HEK293T (cell line): Measurements from ENCODE around the gene MOCS1.

Source experiments
- ARNT ChIP-seq: fragments of 450-650 bp; IDR thresholded peaks from 2 replicates; pipeline ENCODE4 v1.6.1; 2017; ENCODE audit warnings: mild to moderate bottlenecking
- BHLHE40 ChIP-seq: fragments of 450-650 bp; IDR thresholded peaks from 2 replicates; pipeline ENCODE4 v1.6.1; 2016; ENCODE audit warnings: mild to moderate bottlenecking, moderate library complexity, borderline replicate concordance
- CTBP1 ChIP-seq: fragments of 450-650 bp; IDR thresholded peaks from 2 replicates; pipeline ENCODE4 v1.6.1; 2016; ENCODE audit warnings: borderline replicate concordance
- FOXA1 ChIP-seq: fragments of 450-650 bp; IDR thresholded peaks from 2 replicates; pipeline ENCODE4 v1.6.1; 2016; ENCODE audit warnings: mild to moderate bottlenecking
- FOXK2 ChIP-seq: fragments of 450-650 bp; IDR thresholded peaks from 2 replicates; pipeline ENCODE4 v1.6.1; 2016; ENCODE audit warnings: mild to moderate bottlenecking
- FOXM1 ChIP-seq: fragments of 450-650 bp; IDR thresholded peaks from 2 replicates; pipeline ENCODE4 v1.6.1; 2017; ENCODE audit warnings: mild to moderate bottlenecking, borderline replicate concordance
- HDGF ChIP-seq: fragments of 450-650 bp; IDR thresholded peaks from 2 replicates; pipeline ENCODE4 v1.6.1; 2017; ENCODE audit warnings: antibody characterized with exemption, borderline replicate concordance
- L3MBTL2 ChIP-seq: fragments of 450-650 bp; conservative IDR thresholded peaks from 2 replicates; pipeline ENCODE4 v1.6.1; 2016; ENCODE audit warnings: mild to moderate bottlenecking
- NFRKB ChIP-seq: fragments of 450-650 bp; IDR thresholded peaks from 2 replicates; pipeline ENCODE4 v1.6.1; 2016; ENCODE audit warnings: mild to moderate bottlenecking, moderate library complexity
- SP1 ChIP-seq: fragments of 450-650 bp; IDR thresholded peaks from 2 replicates; pipeline ENCODE4 v1.6.1; 2017
- SUZ12 ChIP-seq: fragments of 450-650 bp; IDR thresholded peaks from 2 replicates; pipeline ENCODE4 v1.6.1; 2016; ENCODE audit warnings: mild to moderate bottlenecking
- TARDBP ChIP-seq: fragments of 450-650 bp; IDR thresholded peaks from 2 replicates; pipeline ENCODE4 v1.6.1; 2016
- ZNF384 ChIP-seq: fragments of 450-650 bp; IDR thresholded peaks from 2 replicates; pipeline ENCODE4 v1.6.1; 2016
- TF ChIP-seq, protein P1 (sequence below): fragments of 450-650 bp; IDR thresholded peaks from 2 replicates; pipeline ENCODE4 v1.6.1; 2016

DNA sequence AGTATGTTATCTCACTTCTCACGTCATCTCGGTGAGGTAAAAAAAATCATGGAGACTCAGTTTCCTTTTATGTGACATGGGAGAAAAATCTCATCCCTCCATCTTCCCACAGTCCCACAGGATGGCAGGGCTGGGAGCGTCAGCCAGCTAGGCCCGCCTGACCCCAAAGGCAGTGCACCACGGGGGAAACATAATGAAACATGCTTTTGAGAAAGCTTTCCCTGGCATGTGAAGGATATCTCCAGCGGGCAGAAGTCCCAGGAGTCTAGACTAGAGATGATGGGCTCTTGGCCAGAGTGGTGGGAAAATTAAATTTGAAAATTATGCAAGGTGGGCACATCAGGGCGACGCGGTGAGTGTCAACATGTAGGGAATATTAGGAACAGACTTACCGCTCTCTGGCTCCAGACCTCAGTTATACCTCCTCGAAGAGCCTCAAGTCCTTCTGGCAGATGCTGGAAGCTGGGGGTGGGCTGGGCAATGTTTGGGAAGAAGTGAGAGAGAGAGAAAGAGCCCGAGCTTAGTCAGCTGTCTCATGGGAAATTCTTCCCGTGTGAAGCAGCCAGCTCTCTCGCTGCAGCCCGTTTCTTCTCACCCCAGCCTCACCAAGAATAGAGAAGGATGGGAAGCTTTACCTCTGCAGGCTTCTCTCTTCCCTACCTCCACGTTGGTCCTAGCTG lies 52.3 kb downstream of the MOCS1 start:
- TF ChIP-seq FOXM1: no peak
- no peak for TF ChIP-seq L3MBTL2
- no peak for TF ChIP-seq SP1
- no peak for TF ChIP-seq BHLHE40
- no peak for TF ChIP-seq FOXK2
- TF ChIP-seq NFRKB: no peak
- TF ChIP-seq TARDBP: no peak
- TF ChIP-seq SUZ12: no peak
- no peak for TF ChIP-seq HDGF
- TF ChIP-seq ARNT: no peak
- no peak for TF ChIP-seq ZNF384
- no peak for TF ChIP-seq CTBP1
- TF ChIP-seq, protein P1, sequence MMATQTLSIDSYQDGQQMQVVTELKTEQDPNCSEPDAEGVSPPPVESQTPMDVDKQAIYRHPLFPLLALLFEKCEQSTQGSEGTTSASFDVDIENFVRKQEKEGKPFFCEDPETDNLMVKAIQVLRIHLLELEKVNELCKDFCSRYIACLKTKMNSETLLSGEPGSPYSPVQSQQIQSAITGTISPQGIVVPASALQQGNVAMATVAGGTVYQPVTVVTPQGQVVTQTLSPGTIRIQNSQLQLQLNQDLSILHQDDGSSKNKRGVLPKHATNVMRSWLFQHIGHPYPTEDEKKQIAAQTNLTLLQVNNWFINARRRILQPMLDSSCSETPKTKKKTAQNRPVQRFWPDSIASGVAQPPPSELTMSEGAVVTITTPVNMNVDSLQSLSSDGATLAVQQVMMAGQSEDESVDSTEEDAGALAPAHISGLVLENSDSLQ: no peak
- no peak for TF ChIP-seq FOXA1
